IMR-90 (cell line): ENCODE data around the gene TRAF7. TPM values are rescaled to one million over a fixed set of nuclear protein-coding genes. Genes with fewer than 3 reads are reported as not detected.
"Not testable (repeated sequence)": the region's sequence is repeated elsewhere in the genome, so short reads cannot be mapped to it uniquely, and the experiment has no call there.

ENCODE experiments used
- ATAC-seq: fragments of 200-7000 bp; cut with Tn5 transposase; 2 replicates; pipeline ENCODE4 v1.9.1; 2020; ENCODE audit warnings: low read depth, mild to moderate bottlenecking, moderate library complexity
- BruUV-seq: library from RNA; stranded (reverse); fragments of 400-500 nt; replicated peaks from 2 replicates; lab custom pipeline; 2021; lab: Mats Ljungman, UMichigan
- CTCF ChIA-PET: fragments of 300-600 bp; formaldehyde crosslinking; extraction: SDS; loops from one replicate; lab custom pipeline; 2021; ENCODE audit warnings: antibody characterized with exemption; lab: Yijun Ruan, JAX
- POLR2A ChIA-PET: fragments of 300-600 bp; sonication (Branson Sonifier 250); formaldehyde crosslinking; loops from one replicate; lab custom pipeline; 2022; ENCODE audit warnings: antibody characterized with exemption; ENCODE audit not compliant: unreplicated experiment; lab: Charles Lee
- DNase-seq: peaks from one replicate; pipeline ENCODE4 v3.0.0; 2013
- H2AFZ ChIP-seq: replicated peaks from 2 replicates; pipeline ENCODE3; 2013; ENCODE audit warnings: low read length, mild to moderate bottlenecking; ENCODE audit not compliant: poor library complexity
- H2AK5ac ChIP-seq: 2 replicates; pipeline ENCODE4 v1.6.1; 2013; ENCODE audit warnings: low read depth, low read length, inconsistent platforms
- H2AK9ac ChIP-seq: replicated peaks from 2 replicates; pipeline ENCODE3; 2013; ENCODE audit warnings: mild to moderate bottlenecking, low read depth, low read length, moderate library complexity; ENCODE audit not compliant: poor library complexity
- H2BK120ac ChIP-seq: 2 replicates; pipeline ENCODE4 v1.6.1; 2013; ENCODE audit warnings: low read depth, low read length, inconsistent platforms
- H2BK15ac ChIP-seq: 3 replicates; pipeline ENCODE4 v1.6.1; 2013; ENCODE audit warnings: low read depth, low read length, inconsistent platforms
- H2BK20ac ChIP-seq: 2 replicates; pipeline ENCODE4 v1.6.1; 2013; ENCODE audit warnings: low read depth, mild to moderate bottlenecking, inconsistent platforms, low read length, moderate library complexity
- H2BK5ac ChIP-seq: 2 replicates; pipeline ENCODE4 v1.6.1; 2013; ENCODE audit warnings: mild to moderate bottlenecking, low read depth, low read length, inconsistent platforms; ENCODE audit not compliant: poor library complexity, severe bottlenecking
- H3K14ac ChIP-seq: replicated peaks from 2 replicates; pipeline ENCODE4 v1.6.1; 2013; ENCODE audit warnings: low read depth, low read length, inconsistent platforms
- H3K18ac ChIP-seq: 2 replicates; pipeline ENCODE4 v1.6.1; 2013; ENCODE audit warnings: low read depth, low read length, control low read depth
- H3K23ac ChIP-seq: 2 replicates; pipeline ENCODE4 v1.6.1; 2013; ENCODE audit warnings: low read depth, low read length, inconsistent platforms
- H3K27ac ChIP-seq: 2 replicates; pipeline ENCODE4 v1.5.1; 2013; ENCODE audit warnings: mild to moderate bottlenecking, control low read depth, low read length; ENCODE audit not compliant: insufficient read depth
- H3K27me3 ChIP-seq: 2 replicates; pipeline ENCODE4 v1.6.1; 2013; ENCODE audit warnings: low read length; ENCODE audit not compliant: control insufficient read depth, insufficient read depth
- H3K36me3 ChIP-seq: 2 replicates; pipeline ENCODE4 v1.6.1; 2013; ENCODE audit warnings: low read length, mixed read lengths; ENCODE audit not compliant: control insufficient read depth, insufficient read depth
- H3K4ac ChIP-seq: 2 replicates; pipeline ENCODE4 v1.6.1; 2013; ENCODE audit warnings: low read depth, low read length, inconsistent platforms
- H3K4me1 ChIP-seq: 2 replicates; pipeline ENCODE4 v1.6.1; 2013; ENCODE audit warnings: low read length, mixed read lengths; ENCODE audit not compliant: control insufficient read depth, insufficient read depth
- H3K4me2 ChIP-seq: 2 replicates; pipeline ENCODE4 v1.6.1; 2013; ENCODE audit warnings: low read depth, mild to moderate bottlenecking, control low read depth, low read length, moderate library complexity
- H3K4me3 ChIP-seq: 2 replicates; pipeline ENCODE4 v1.5.1; 2013; ENCODE audit warnings: low read depth, mild to moderate bottlenecking, control low read depth, low read length, moderate library complexity; ENCODE audit not compliant: insufficient read depth
- H3K56ac ChIP-seq: 2 replicates; pipeline ENCODE4 v1.6.1; 2013; ENCODE audit warnings: low read length, inconsistent platforms; ENCODE audit not compliant: insufficient read depth; ENCODE audit errors: extremely low read depth
- H3K79me1 ChIP-seq, 2 experiments: 2 replicates each; pipeline ENCODE4 v1.6.1; 2013; ENCODE audit warnings: low read length in 2 of 2, inconsistent platforms in 1 of 2, low read depth in 1 of 2
- H3K9ac ChIP-seq: 2 replicates; pipeline ENCODE4 v1.6.1; 2013; ENCODE audit warnings: low read depth, low read length, control low read depth
- H3K9me1 ChIP-seq: 2 replicates; pipeline ENCODE4 v1.6.1; 2013; ENCODE audit warnings: low read length, inconsistent platforms; ENCODE audit not compliant: insufficient read depth
- H3K9me3 ChIP-seq: 2 replicates; pipeline ENCODE4 v1.6.1; 2013; ENCODE audit warnings: low read length; ENCODE audit not compliant: control insufficient read depth, insufficient read depth
- H4K20me1 ChIP-seq: 2 replicates; pipeline ENCODE4 v1.6.1; 2013; ENCODE audit warnings: low read length, inconsistent platforms; ENCODE audit not compliant: insufficient read depth
- H4K5ac ChIP-seq: 2 replicates; pipeline ENCODE4 v1.6.1; 2013; ENCODE audit warnings: mild to moderate bottlenecking, low read depth, low read length, control low read depth
- H4K8ac ChIP-seq, 2 experiments: 2 replicates each; pipeline ENCODE4 v1.6.1; 2013; ENCODE audit warnings: low read depth in 2 of 2, low read length in 2 of 2, control low read depth in 1 of 2, inconsistent platforms in 1 of 2
- H4K91ac ChIP-seq: 2 replicates; pipeline ENCODE4 v1.6.1; 2013; ENCODE audit warnings: low read depth, low read length, inconsistent platforms; ENCODE audit not compliant: insufficient read depth
- MAZ ChIP-seq: IDR thresholded peaks from 2 replicates; pipeline ENCODE4 v1.6.1; 2012; ENCODE audit warnings: low read depth, mild to moderate bottlenecking, low read length, improper control_type of control experiment, moderate library complexity, borderline replicate concordance
- WGBS, 2 experiments: methylation state at CpG; one replicate each; pipeline versions ENCODE4 v1.1.5 to v1.1.7; 2013; ENCODE audit warnings: missing lambda C conversion rate in 2 of 2; ENCODE audit not compliant: insufficient read length in 1 of 2; ENCODE audit errors: extremely low coverage in 2 of 2; 5-methylcytosine and 5-hydroxymethylcytosine counted together
- dilution Hi-C: fragments of 300-500 bp; cut with HindIII; formaldehyde crosslinking; loops from one replicate; pipeline ENCODE4 v1.14.3; 2018; ENCODE audit warnings: low sequenced_read_pairs; ENCODE audit not compliant: unreplicated experiment
- in situ Hi-C: fragments of 300-500 bp; cut with MboI; formaldehyde crosslinking; loops from 3 replicates; pipeline ENCODE4 v1.14.3; 2019; ENCODE audit warnings: low sequenced_read_pairs, inconsistent platforms, mixed read lengths
- intact Hi-C: fragments of 100-400 bp; cut with micrococcal nuclease; formaldehyde crosslinking; loops from 2 replicates; pipeline ENCODE4 v1.10.0; 2022
- polyA plus RNA-seq, 3 experiments: library from polyadenylated mRNA; depleted of rRNA; stranded (reverse); fragments of >200 nt; gene quantifications; 2 replicates each; pipeline ENCODE4 v1.2.3, GENCODE V29; 2012; ENCODE audit warnings: low replicate concordance in 1 of 3
- total RNA-seq: library from RNA; depleted of rRNA; stranded (reverse); fragments of >200 nt; gene quantifications from 2 replicates; pipeline ENCODE4 v1.2.3, GENCODE V29; 2012

The TRAF7 gene
- total and polyA plus RNA-seq, 2 of the 4 experiments (the other 2 are of a cell fraction), result 29.6 to 52.6 TPM

GRCh38 chr16:2127630-2128280 is 27.8 kb upstream of the TRAF7 start:
- peak overlapping the region; percentile 97 for H3K27ac ChIP-seq

GRCh38 chr16:2129251-2129650 is 26.3 kb upstream of the TRAF7 start:
- H2BK5ac ChIP-seq, H3K4ac ChIP-seq, H4K5ac ChIP-seq, DNase-seq, H4K91ac ChIP-seq, H3K23ac ChIP-seq, H2BK20ac ChIP-seq, H3K9me3 ChIP-seq, dilution Hi-C loops, H2BK120ac ChIP-seq, H3K27me3 ChIP-seq, BruUV-seq, H2BK15ac ChIP-seq, H2AFZ ChIP-seq, H3K4me2 ChIP-seq, H4K8ac ChIP-seq, H2AK5ac ChIP-seq, in situ Hi-C loops, H3K4me3 ChIP-seq, H3K14ac ChIP-seq, H3K9ac ChIP-seq, H3K36me3 ChIP-seq, H3K9me1 ChIP-seq, CTCF ChIA-PET, H3K18ac ChIP-seq, H3K56ac ChIP-seq, H3K27ac ChIP-seq, POLR2A ChIA-PET, ATAC-seq, intact Hi-C loops, H2AK9ac ChIP-seq: not testable (repeated sequence)
- WGBS, 2 experiments, result no CpG with 5 or more reads among the region's 11 CpGs
- peaks cover 7 to 21% of the 10 kb centered on the region in 2 experiments; a peak in 3 of 4 replicates for H3K79me1 ChIP-seq
- peaks cover 33% of the 10 kb centered on the region for H4K20me1 ChIP-seq
- peaks cover 25% of the 10 kb centered on the region for H3K4me1 ChIP-seq

More at GRCh38 chr16:2127630-2128280, 27.8 kb upstream of the TRAF7 start:
- Histone ChIP-seq H3K9ac (peak overlapping the region; percentile 81), H4K20me1 (peaks cover 33% of the 10 kb centered on the region), H2BK5ac (peak overlapping the region; percentile 94), H3K4ac (peak overlapping the region; percentile 79), H2AK5ac (peak overlapping the region; percentile 94; the same call in 1 of the 2 replicates), H3K79me1 (peaks cover 7 to 21% of the 10 kb centered on the region in 2 experiments; a peak in 3 of 4 replicates), H3K18ac (peak overlapping the region; percentile 57; the same call in 1 of the 2 replicates), H4K5ac (peak overlapping the region; percentile 93), H3K4me1 (peaks cover 29% of the 10 kb centered on the region), H4K8ac (peak overlapping the region; percentile 40 to 83; a peak in 2 of 4 replicates), H3K23ac (peak overlapping the region; percentile 41; the same call in 1 of the 2 replicates), H3K4me2 (peak overlapping the region; percentile 87)
- H2BK15ac ChIP-seq, H3K9me1 ChIP-seq, H4K91ac ChIP-seq, dilution Hi-C loops, POLR2A ChIA-PET, intact Hi-C loops, H3K14ac ChIP-seq, CTCF ChIA-PET, H3K27me3 ChIP-seq, H2BK20ac ChIP-seq, H3K36me3 ChIP-seq, H3K9me3 ChIP-seq, in situ Hi-C loops, H2AK9ac ChIP-seq, H3K4me3 ChIP-seq, H3K56ac ChIP-seq, H2AFZ ChIP-seq, H2BK120ac ChIP-seq, BruUV-seq: not testable (repeated sequence)
- peak; percentile 67; the same call in 1 of the 2 replicates for TF ChIP-seq MAZ
- ATAC-seq (peak; percentile 27), DNase-seq (peak; percentile 55)
- WGBS, 2 experiments, result no CpG with 5 or more reads among the region's 3 CpGs
